ENCODE results near the gene KIF2B. TPM values are rescaled to one million over a fixed set of nuclear protein-coding genes. Genes with fewer than 3 reads are reported as not detected.

Gene KIF2B, protein sequence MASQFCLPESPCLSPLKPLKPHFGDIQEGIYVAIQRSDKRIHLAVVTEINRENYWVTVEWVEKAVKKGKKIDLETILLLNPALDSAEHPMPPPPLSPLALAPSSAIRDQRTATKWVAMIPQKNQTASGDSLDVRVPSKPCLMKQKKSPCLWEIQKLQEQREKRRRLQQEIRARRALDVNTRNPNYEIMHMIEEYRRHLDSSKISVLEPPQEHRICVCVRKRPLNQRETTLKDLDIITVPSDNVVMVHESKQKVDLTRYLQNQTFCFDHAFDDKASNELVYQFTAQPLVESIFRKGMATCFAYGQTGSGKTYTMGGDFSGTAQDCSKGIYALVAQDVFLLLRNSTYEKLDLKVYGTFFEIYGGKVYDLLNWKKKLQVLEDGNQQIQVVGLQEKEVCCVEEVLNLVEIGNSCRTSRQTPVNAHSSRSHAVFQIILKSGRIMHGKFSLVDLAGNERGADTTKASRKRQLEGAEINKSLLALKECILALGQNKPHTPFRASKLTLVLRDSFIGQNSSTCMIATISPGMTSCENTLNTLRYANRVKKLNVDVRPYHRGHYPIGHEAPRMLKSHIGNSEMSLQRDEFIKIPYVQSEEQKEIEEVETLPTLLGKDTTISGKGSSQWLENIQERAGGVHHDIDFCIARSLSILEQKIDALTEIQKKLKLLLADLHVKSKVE
- total RNA-seq, result not detected

DNA sequence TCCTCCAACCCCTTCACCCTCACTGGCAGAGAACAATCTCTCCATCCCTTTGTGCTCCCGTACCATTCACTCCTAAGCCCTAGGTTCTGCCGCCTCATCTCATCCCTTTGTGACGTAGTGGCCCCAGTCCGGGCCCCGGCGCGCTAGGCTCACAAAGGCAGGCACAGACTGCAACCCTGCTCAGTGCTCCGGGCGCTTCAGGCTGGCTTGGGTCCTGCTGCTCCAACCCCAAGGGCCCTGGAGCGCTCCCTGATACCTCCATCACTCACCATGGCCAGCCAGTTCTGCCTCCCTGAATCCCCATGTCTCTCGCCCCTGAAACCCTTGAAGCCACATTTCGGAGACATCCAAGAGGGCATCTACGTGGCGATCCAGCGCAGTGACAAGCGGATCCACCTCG, at the start of gene KIF2B:
Gene KIF2B, plus strand, starts transcription at position 164 of the 400 bp plus-strand sequence. Its CDS starts 107 bp downstream, at position 271.
- H3K9me3 ChIP-seq, result no peaks in the 10 kb centered on the region
- 90% methylated on average over 17 of the region's 17 CpGs for WGBS
- no peak for DNase-seq (ENCODE audit: low spot score in 2 of 2)
- H3K36me3 ChIP-seq, result no peaks in the 10 kb centered on the region
- no peak for TF ChIP-seq POLR2AphosphoS5 (IDR thresholded peaks at IDR 0.05)
- TF ChIP-seq, protein P1, sequence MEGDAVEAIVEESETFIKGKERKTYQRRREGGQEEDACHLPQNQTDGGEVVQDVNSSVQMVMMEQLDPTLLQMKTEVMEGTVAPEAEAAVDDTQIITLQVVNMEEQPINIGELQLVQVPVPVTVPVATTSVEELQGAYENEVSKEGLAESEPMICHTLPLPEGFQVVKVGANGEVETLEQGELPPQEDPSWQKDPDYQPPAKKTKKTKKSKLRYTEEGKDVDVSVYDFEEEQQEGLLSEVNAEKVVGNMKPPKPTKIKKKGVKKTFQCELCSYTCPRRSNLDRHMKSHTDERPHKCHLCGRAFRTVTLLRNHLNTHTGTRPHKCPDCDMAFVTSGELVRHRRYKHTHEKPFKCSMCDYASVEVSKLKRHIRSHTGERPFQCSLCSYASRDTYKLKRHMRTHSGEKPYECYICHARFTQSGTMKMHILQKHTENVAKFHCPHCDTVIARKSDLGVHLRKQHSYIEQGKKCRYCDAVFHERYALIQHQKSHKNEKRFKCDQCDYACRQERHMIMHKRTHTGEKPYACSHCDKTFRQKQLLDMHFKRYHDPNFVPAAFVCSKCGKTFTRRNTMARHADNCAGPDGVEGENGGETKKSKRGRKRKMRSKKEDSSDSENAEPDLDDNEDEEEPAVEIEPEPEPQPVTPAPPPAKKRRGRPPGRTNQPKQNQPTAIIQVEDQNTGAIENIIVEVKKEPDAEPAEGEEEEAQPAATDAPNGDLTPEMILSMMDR (IDR thresholded peaks at IDR 0.05), result no peak
- no peak for TF ChIP-seq POLR2A (IDR thresholded peaks at IDR 0.05)
- no peak for TF ChIP-seq EP300 (IDR thresholded peaks at IDR 0.05)
- no peaks in the 10 kb centered on the region for H3K27me3 ChIP-seq
- H3K4me1 ChIP-seq, result no peaks in the 10 kb centered on the region
- no peak within 1 kb of the TSS for H3K27ac ChIP-seq
- H3K4me3 ChIP-seq, result no peak within 1 kb of the TSS

DNA sequence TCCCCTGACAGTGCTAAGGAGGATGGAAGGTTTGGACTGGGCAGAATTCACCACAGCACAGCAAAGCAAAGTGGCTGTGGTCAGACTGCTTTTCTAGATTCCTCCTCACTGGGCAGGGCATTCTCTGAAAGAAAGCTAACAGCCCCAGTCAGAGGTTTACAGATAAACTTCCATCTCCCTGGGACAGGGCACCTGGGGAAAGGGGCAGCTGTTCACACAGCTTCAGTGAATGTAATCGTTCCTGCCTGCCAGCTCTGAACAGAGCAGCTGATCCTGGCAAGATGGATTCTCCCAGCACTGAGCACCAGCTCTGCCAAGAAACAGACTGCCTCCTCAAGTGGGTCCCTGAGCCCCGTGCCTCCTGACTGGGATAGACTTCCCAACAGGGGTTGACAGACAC, 42.4 kb upstream of the KIF2B start:
- WGBS, result no CpG with 5 or more reads among the region's 2 CpGs
- TF ChIP-seq POLR2AphosphoS5 (IDR thresholded peaks at IDR 0.05), result no peak
- TF ChIP-seq POLR2A (IDR thresholded peaks at IDR 0.05), result no peak
- no peak for TF ChIP-seq EP300 (IDR thresholded peaks at IDR 0.05)
- TF ChIP-seq, protein P1 (IDR thresholded peaks at IDR 0.05), result no peak
- Histone ChIP-seq H3K4me1 (no peaks in the 10 kb centered on the region), H3K27me3 (no peaks in the 10 kb centered on the region), H3K9me3 (no peaks in the 10 kb centered on the region), H3K4me3 (no peak overlapping the region), H3K27ac (no peak overlapping the region), H3K36me3 (no peaks in the 10 kb centered on the region)
- DNase-seq (ENCODE audit: low spot score in 2 of 2), result no peak

DNA sequence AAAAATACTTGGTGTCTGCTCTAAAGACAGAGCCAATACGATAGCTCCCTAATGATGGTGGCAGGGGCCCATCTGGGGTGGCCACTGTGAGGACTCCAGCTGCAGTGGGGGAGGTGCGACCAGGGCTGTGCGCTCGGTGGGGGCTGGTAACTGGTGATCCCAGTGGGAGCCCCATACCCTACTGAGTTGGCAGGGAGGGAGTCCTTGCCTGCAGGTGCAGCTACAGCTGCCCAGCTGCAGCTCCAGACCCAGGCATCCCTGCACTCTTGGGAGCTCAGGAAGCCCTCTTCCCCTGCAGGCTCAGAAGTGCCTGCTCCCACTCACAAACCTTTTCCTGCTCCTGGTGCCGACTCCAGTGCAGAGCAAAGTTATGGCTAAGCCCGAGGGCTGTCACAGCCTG, 31.2 kb upstream of the KIF2B start:
- H3K27ac ChIP-seq, result no peak overlapping the region
- peaks cover 3% of the 10 kb centered on the region for H3K27me3 ChIP-seq
- no peak overlapping the region for H3K4me3 ChIP-seq
- H3K36me3 ChIP-seq, result no peaks in the 10 kb centered on the region
- WGBS, result 63% methylated on average over 5 of the region's 6 CpGs
- no peaks in the 10 kb centered on the region for H3K9me3 ChIP-seq
- TF ChIP-seq EP300 (IDR thresholded peaks at IDR 0.05) (no peak), POLR2A (IDR thresholded peaks at IDR 0.05) (no peak), POLR2AphosphoS5 (IDR thresholded peaks at IDR 0.05) (no peak)
- TF ChIP-seq, protein P1 (IDR thresholded peaks at IDR 0.05), result no peak
- H3K4me1 ChIP-seq, result no peaks in the 10 kb centered on the region
- DNase-seq (ENCODE audit: low spot score in 2 of 2), result no peak

DNA sequence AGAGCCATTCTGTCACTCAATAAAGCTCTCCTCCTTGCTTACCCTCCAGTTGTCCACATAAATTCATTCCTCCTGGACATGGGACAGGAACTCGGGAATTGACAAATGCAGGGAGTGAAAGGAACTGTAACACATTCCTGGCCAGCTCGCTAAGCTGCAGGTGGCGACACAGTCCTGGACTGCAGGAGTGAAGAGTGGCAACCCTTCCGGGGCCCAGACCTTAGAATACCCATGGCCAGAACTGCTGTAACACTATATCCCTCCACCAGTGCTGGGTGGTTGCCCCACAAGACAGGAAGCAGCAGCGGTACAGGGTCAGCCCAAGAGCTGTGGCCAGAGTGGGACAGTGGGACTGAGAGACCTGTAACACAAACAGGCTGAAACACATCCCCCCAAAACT, 30.3 kb upstream of the KIF2B start:
- H3K36me3 ChIP-seq, result no peaks in the 10 kb centered on the region
- WGBS, result 100% methylated on average over 1 of the region's 5 CpGs
- no peak for TF ChIP-seq POLR2A (IDR thresholded peaks at IDR 0.05)
- no peak for TF ChIP-seq EP300 (IDR thresholded peaks at IDR 0.05)
- TF ChIP-seq POLR2AphosphoS5 (IDR thresholded peaks at IDR 0.05), result no peak
- TF ChIP-seq, protein P1 (IDR thresholded peaks at IDR 0.05), result no peak
- no peak overlapping the region for H3K4me3 ChIP-seq
- no peak overlapping the region for H3K27ac ChIP-seq
- no peaks in the 10 kb centered on the region for H3K4me1 ChIP-seq
- no peaks in the 10 kb centered on the region for H3K9me3 ChIP-seq
- peaks cover 3% of the 10 kb centered on the region for H3K27me3 ChIP-seq
- no peak for DNase-seq (ENCODE audit: low spot score in 2 of 2)

DNA sequence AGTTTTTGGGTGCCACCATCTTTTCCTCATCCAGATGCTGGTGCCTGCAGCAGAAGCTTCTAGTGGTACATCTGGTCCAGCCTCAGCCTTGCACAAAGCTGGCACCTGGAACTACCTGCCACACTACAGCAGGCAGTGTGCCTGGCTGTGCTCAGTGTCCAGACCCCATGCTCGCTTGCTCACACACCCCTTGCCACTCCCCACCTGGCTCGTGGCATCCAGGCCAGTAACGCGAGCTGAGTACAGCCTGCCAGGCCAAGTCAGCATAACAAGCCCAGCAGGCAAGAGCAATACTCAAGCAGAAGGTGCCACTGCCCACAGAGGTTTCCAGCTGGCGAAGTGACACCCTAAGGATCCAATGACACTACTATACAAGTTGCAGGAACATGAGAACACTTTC, 29.7 kb upstream of the KIF2B start:
- H3K27ac ChIP-seq, result no peak overlapping the region
- DNase-seq (ENCODE audit: low spot score in 2 of 2), result no peak
- TF ChIP-seq EP300 (IDR thresholded peaks at IDR 0.05), result no peak
- TF ChIP-seq POLR2AphosphoS5 (IDR thresholded peaks at IDR 0.05), result no peak
- TF ChIP-seq, protein P1 (IDR thresholded peaks at IDR 0.05), result no peak
- TF ChIP-seq POLR2A (IDR thresholded peaks at IDR 0.05), result no peak
- no peaks in the 10 kb centered on the region for H3K4me1 ChIP-seq
- no peaks in the 10 kb centered on the region for H3K36me3 ChIP-seq
- H3K9me3 ChIP-seq, result no peaks in the 10 kb centered on the region
- 48% methylated on average over 3 of the region's 5 CpGs for WGBS
- H3K27me3 ChIP-seq, result peaks cover 3% of the 10 kb centered on the region
- H3K4me3 ChIP-seq, result no peak overlapping the region
